ENCODE measurements around the gene RPN2.

DNA sequence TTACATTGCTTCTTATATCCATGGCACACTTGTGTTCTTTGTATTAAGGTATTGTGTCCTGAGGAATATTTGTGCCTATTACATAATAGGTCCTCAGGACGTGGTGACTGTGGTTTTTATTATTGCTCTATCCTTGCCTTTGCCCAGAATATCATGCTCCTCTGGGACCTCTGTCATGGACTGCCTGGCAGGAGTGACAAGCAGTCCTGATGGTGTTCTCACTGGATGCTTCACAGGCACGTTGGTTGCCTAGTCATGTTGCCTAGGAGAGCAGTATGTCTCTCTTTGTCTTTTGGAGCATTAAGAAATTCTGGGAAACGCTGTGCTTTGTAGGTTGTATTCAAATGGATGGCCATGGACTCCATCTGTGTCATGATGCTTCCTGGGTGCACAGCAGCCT is 24.9 kb downstream of the RPN2 start:
- TF ChIP-seq CTCF (conservative IDR thresholded peaks at IDR 0.05; ENCODE audit: low read depth, low read length) (no peak), EZH2 (IDR thresholded peaks at IDR 0.05; ENCODE audit: low read length, unreplicated experiment) (no peak)

Measured in PC-3 (cell line).